ENCODE data around the gene CPA1.

CPA1 gene

GRCh38 chr7:130425796-130426195 is 45.5 kb downstream of the CPA1 start:
- no peak for DNase-seq (ENCODE audit: low read depth in 2 of 2)

GRCh38 chr7:130426564-130426963 is 46.3 kb downstream of the CPA1 start:
- DNase-seq (ENCODE audit: low read depth in 2 of 2), result no peak

- DNase-seq (ENCODE audit: low read depth in 2 of 2), result no peak
Observed at GRCh38 chr7:130429019-130429418, 48.7 kb downstream of the CPA1 start.

GRCh38 chr7:130430115-130430514 is 49.8 kb downstream of the CPA1 start:
- no peak for DNase-seq (ENCODE audit: low read depth in 2 of 2)

GRCh38 chr7:130430841-130431666 is 50.8 kb downstream of the CPA1 start:
- no peak for DNase-seq (ENCODE audit: low read depth in 2 of 2)

GRCh38 chr7:130432886-130433285 is 52.6 kb downstream of the CPA1 start:
- DNase-seq (ENCODE audit: low read depth in 2 of 2), result no peak

- DNase-seq (ENCODE audit: low read depth in 2 of 2), result no peak
Observed at GRCh38 chr7:130433301-130433700, 53.0 kb downstream of the CPA1 start.

- DNase-seq (ENCODE audit: low read depth in 2 of 2), result no peak
Observed at GRCh38 chr7:130435311-130435854, 55.1 kb downstream of the CPA1 start.

GRCh38 chr7:130436253-130436652 is 56.0 kb downstream of the CPA1 start:
- no peak for DNase-seq (ENCODE audit: low read depth in 2 of 2)
